Stimulated activated CD8-positive, alpha-beta memory T cell treated with anti-CD3 and anti-CD28 coated beads, Interleukin-15, amount 100 ng/mL, for 4 hours (primary cell): ENCODE measurements around the gene TUBGCP5.
A peak's percentile ranks its signal among the peaks of the same experiment; 100 is the strongest.
"Not testable (repeated sequence)": the region's sequence is repeated elsewhere in the genome, so short reads cannot be mapped to it uniquely, and the experiment has no call there.

ENCODE experiments used
- DNase-seq, 2 donors: peaks; one replicate each; pipeline ENCODE4 v3.0.0-alpha.2; 2020; ENCODE audit warnings: low read depth in 2 of 2

Gene TUBGCP5

DNA sequence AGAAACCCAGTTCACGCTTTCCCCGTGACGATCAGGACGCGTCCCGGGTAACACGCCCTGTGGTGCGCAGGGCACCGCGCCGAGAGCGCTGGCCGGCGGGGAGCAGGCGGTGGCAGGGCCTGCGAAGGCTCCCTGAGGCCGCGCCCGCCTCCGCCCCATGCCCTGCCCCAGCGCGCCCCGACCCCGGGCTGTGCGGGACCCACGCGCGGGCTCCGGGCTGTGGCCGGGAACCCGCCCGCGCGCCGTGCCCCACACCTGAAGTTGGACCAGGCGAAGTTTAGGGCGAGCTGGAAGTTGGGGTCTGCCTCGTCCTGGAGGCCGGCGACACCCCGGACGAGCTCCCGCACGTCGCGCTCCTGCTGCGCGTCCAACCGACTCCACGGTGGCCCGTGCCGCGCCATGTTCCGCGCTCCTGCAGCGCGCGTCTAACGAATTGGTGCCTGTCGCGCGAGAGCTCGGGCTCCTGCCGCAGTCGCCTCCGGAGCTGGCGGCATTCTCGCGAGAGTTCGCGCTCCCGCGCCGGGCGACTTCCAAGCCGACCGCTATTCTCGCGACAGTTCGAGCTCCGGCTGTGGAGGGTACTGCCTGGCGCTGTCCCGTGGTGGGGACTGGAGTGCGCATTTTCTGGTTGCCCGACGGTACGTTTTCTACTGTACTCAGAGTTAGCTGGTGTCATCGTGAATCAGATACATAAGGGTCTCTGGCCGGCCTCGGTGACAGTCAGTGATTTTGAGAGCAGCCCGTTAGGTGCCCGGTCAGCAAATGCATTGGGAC, at the start of gene TUBGCP5:
Gene TUBGCP5, minus strand, starts transcription at position 427 of the 774 bp plus-strand sequence. Its CDS starts 26 bp downstream, at position 401.
- DNase-seq = peak; percentile 91

DNA sequence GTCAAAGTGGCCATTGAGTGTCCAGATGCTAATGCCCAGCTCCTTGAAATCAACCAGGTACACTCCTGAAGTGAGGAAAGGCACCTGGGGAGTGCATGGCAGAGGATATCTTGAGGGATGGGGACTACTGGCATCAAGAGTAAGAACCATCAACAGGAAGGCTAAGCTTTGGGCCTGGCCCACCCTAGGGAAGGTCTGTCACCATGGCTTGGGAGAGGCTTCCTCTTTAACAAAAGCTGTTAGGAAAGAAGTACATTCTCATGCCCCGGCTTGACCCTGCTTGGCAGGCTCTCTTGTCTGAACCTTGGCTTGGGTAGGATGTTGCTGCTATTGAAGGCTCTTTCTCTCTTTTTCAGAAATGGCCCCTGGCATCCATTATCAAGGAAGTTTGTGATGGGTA, 43.7 kb upstream of the TUBGCP5 start:
- DNase-seq = no peak

DNA sequence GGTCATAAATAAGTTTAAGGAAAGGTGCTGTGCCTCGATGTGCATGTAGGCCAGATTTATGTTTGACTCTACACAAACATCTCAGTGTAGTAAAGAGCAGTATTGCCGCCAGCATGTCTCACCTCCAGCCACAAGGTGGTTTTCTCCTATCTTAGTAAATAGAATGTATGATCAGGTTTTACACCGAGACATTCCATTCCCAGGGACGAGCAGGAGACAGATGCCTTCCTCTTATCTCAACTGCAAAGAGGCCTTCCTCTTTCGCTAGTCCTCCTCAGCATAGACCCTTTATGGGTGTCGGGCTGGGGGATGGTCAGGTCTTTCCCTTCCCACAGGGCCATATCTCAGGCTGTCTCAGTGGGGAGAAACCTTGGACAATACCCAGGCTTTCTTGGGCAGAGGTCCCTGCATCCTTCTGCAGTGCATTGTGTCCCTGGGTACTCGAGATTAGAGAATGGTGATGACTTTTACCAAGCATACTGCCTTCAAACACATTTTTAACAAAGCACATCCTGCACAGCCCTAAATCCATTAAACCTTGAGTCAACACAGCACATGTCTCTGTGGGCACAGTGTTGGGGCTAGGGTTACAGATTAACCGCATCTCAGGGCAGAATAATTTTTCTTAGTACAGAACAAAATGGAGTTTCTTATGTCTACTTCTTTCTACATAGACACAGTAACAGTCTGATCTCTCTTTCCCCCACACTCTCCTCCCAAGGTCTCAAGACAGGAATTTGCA, 42.8 kb upstream of the TUBGCP5 start:
- not testable (repeated sequence) for DNase-seq

DNA sequence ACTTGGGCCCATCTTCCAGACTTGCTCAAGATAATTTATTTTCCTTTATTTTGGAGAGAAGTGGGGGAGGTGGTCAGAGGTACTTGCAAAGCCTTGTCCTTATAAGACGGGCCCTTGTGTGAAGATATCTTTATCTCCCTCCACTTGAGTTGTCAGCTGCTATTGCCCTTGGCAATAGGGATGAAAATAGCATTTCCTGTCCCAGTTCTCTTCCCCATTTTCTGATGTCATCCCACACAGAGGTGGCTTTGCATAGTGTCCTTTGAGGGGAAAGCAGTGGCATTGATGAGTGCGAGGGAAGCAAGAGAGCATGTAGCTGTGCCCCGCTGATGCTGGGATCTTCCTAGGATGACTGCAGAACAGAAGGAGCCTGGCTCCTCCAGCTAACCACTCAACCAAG, 41.9 kb upstream of the TUBGCP5 start:
- DNase-seq = no peak

DNA sequence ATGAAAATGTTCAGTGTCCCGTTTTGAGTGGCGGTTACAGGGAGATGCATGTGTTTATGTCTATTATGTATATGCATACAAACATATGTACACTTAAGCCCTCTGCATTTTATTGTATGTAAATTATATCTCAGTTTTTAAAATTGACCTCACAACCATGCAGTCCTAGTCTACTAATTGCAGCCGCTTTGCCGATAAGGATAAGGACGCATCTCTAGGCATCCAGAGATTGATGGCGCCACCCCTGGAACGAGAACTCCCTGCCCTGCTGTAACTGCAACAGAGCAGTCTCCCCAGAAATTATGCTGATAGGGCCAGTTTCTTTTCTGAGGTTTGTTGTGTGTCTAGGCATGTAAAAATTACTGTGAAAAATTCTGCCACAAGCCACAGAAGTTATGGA, 40.4 kb upstream of the TUBGCP5 start:
- DNase-seq = no peak

DNA sequence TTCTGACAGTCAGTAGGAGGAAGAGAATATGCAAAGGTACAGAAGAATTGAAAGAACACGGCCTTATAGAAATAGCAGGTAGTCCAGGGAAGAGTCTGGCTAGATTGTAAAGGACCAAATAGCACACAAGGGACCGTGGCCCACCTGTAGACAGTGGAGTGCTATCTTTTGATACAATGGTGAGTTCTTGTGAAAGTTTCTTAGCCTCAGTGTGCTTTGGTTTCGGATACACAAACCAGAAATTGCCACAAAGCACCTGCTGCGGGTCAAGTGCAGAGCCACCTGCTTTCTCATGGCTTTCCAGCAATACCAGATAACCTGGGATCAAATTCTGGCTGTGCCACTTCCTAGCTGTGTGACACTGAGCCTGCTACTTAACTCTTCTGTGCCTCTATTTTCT, 36.6 kb upstream of the TUBGCP5 start:
- DNase-seq = no peak

DNA sequence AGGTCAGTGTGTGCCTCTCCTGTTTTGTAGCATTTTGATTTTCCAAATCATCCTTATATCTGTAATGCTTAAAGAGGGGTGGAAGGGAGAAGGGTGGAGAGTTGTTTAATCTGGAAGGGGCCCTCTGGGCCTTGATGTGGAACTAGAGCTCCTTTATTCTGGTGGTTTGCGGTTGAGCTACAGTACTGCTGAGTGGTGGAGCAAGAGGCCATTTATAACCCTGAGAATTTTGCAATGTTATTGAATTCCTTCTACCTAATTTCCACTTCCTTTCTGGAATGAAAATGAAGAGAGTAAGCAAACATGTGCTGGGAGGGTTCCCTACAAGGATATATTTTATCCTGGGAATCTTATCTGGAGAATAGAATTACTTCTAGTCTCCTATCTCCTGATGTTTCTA, 35.3 kb upstream of the TUBGCP5 start:
- no peak for DNase-seq

DNA sequence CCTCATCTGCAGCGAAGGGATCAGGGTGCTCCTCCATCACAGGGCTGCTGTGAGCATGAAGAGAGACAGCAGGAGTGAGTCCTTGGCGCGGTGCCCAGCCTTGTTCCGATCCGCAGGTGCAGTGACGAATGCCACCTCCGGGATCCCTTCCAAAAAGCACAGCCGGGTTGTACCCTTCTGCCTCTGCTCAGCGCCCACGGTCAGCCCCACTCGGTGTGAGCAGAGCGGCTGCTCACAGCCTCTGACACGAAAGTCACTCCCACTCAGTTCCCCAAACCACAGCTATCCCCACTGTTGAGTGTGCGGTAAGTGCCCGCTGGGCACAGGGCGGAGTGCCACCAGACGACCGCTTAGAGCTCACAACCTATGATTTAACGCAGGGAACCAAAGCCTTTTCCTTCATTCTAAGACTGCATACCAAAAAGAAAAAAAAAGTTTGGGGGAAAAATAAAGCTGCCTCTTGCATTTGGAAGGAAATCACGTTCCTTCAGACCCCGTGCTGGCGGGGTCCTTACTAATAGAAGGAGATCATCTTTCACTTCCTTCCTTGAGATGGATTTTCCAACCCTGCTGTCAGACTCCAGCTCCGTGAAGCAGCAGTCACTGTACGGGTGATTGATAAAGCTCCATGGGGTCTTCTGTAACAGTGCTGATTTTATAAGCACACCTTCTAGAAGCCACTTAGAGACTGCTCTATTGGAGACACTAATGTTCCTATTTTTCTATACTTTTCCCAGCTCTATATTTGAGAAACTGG, 34.7 kb upstream of the TUBGCP5 start:
- no peak for DNase-seq

DNA sequence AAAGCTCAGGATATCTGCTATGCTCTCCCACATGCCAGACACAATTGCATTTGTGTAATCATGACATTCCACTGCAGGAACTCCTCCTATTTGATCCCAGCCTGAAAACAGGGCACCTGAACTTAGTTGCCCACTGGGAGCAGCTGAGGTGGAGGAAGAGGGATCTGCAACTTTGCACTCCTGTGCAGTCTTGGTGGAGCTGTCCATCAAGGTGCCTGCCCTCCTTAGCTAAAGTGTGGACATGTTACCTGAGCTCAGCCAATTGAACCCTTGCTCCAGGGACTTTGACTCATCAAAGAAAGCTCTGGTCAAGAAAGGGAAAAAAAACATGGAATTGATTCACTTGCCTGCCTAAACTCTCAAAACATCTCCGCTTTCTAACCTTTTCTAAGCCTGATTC, 33.3 kb upstream of the TUBGCP5 start:
- DNase-seq = no peak

DNA sequence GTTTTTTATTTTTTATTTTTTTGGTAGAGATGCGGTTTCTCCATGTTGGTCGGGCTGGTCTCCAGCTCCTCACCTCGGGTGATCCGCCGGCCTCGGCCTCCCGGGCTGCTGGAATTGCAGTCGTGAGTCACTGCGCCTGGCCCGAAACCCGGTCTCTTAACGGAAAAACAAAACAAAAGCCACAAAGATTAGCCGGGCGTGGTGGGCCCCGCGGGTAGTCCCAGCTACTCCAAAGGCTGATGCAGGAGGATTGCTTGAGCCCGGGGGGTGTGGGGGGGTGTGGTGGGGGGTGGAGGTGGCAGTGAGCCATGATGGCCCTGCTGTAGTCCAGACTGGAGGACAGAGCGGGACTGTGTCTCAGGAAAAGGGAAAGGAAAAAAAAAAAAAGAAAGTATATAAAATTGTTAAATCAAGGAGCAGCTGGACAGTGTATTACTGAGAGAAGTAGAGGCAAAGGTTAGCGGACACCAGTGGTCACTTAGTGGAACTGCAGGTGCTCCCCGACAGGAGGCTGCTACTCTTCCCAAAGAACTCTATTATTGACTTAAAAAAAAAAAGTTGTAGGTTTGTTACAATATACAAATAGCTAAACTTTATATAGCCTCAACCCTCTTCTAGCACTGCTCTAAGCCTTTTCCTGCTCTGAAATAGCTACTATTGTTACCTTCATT, 30.3 kb upstream of the TUBGCP5 start:
- DNase-seq = no peak

DNA sequence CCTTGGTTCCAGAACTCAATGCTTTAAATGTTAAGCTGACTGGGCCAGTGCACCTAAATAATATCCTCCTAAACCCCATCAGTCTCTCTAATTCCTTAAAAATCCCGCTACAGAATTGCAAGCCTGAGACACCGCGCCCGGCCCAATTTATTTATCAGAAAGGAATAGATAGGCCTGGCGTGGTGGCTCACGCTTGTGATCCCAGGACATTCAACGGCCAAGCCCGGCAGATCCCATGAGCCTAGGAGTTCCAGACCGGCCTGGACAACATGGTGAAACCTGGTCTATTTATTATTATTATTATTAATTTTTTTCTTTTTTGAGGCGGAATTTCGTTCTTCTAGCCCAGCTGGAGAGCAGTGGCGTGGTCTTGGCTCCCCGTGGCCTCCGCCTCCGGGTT, 28.0 kb upstream of the TUBGCP5 start:
- no peak for DNase-seq

DNA sequence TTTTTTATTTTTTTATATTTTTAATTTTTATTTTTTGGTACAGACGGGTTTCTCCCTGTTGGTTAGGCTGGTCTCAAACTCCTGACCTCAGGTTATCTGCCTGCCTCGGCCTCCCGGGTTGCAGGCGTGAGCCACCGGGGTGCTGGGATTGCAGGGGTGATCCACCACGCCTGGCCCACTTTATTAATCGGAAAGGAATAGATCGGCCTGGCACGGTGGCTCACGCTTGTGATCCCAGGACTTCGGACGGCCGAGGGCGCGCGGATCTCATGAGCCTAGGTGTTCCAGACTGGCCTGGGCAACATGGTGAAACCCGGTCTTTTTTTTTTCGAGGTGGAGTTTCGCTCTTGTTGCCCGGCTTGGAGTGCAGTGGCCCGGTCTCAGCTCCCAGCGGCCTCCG, 26.5 kb upstream of the TUBGCP5 start:
- DNase-seq = no peak

DNA sequence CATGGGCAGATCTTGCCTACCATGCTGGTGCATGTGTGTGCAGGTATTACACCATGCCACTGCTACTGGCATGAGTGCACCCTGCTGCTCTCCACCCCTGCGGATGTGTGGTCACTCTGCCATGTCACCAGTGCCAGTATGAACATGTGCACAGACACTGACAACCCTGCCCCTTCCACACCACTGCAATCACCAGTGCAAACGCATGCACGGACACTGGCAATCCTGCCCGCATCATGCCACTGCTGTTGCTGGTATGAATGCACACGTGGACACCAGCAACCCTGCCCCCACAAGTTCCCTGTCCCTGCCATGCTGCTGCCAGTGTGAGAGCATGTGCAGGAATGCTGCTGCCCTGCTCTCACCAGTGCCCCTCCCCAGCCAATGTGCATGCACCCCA, 24.8 kb upstream of the TUBGCP5 start:
- DNase-seq = no peak

DNA sequence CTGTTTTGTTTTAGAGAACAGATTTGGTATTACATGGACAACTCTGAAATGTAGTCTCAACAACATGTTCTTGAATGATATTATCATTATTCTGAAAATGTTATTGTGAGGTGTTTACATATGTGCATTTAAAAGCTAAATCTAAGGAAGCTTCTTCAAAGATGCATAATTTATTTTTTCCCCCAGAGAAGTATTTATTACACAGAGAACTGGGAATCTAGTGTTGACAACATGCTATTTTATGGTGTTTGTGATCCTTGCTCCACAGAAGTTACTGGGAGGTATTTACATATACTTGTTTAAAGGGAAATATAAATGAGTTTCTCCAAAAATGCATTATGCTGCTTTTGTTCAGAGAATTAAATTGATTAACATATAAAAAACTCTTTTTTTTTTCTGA, 18.3 kb upstream of the TUBGCP5 start:
- no peak for DNase-seq

DNA sequence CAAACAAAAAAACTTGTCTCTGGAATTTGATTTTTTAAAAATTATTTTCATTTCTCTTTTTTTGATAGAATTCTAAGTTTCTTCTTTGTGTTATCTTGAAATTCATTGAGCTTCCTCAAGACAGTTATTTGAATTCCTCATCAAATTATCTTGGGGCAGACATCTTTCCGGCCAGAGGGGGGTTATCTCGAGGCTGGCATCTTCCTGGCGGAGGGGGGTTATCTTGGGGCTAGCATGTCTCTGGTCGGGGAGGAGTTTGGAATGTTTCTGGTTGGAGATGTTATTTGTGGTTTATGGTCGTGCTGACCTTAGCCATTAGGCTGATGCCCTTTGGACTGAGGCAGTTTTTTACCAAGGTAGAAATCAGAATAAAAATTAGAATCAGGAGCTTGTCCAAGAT, 15.9 kb upstream of the TUBGCP5 start:
- DNase-seq = no peak

DNA sequence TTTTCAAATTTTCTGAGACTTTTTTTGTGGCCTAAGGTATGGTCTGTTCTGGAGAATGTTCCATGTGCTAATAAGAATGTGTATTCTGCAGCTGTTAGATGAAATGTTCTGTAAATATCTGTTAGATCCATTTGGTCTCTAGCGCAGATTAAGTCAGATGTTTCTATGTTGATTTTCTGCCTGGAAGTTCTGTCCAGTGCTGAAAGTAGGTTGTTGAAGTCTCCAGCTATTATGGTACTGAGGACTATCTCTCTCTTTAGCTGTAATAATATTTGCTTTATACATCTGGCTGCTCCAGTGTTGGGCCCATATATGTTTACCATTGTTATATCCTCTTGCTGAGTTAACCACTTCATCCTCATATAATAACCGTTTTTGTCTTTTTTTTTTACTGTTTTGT, 13.2 kb upstream of the TUBGCP5 start:
- no peak for DNase-seq

DNA sequence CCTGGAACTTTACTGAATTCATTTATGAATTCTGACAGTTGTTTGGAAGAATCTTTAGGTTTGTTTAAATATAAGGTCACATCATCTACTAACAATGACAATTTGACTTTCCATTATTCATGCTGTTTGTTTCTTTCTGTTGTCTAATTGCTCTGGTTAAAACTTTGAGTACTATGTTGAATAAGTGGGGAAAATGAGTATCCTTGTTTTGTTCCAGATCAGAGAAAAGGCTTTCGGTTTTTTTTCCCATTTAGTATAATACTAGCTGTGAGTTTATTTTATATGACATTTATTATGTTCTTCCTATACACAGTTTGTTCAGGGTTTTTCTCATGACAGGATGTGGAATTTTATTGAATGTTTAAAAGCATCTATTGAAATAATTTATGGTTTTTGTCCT, 11.3 kb upstream of the TUBGCP5 start:
- no peak for DNase-seq

DNA sequence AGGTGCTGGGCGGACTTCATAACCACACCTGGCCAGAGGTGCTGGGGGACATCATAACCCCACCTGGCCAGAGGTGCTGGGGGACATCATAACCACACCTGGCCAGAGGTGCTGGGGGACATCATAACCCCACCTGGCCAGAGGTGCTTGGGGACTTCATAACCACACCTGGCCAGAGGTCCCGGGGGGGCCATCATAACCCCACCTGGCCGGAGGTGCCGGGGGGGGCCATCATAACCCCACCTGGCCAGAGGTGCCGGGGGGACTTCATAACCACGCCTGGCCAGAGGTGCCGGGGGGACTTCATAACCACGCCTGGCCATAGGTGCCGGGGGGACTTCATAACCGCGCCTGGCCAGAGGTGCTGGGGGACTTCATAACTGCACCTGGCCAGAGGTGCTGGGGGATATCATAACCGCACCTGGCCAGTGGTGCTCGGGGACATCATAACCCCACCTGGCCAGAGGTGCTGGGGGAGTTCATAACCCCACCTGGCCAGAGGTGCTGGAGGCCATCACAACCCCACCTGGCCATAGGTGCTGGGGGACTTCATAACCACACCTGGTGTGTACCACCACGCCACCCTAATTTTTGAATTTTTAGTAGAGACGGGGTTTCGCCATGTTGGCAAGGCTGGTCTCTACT, 10.7 kb upstream of the TUBGCP5 start:
- no peak for DNase-seq

DNA sequence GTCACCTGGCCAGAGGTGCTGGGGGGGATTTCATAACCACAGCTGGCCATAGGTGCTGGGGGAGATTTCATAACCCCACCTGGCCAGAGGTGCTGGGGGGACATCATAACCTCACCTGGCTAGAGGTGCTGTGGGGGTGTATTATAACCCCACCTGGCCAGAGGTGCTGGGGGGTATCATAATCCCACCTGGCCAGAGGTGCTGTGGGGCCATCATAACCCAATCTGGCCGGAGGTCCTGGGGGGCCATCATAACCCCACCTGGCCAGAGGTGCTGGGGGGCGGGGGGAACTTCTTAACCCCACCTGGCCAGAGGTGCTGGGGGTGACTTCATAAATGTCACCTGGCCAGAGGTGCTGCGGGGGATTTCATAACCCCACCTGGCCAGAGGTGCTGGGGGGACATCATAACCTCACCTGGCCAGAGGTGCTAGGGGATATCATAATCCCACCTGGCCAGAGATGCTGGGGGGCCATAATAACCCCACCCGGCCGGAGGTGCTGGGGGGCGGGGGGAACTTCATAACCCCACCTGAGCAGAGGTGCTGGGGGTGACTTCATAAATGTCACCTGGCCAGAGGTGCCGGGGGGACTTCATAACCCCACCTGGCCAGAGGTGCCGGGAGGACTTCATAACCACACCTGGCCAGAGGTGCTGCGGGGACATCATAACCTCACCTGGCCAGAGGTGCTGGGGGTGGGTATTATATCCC, 9.4 kb upstream of the TUBGCP5 start:
- not testable (repeated sequence) for DNase-seq

DNA sequence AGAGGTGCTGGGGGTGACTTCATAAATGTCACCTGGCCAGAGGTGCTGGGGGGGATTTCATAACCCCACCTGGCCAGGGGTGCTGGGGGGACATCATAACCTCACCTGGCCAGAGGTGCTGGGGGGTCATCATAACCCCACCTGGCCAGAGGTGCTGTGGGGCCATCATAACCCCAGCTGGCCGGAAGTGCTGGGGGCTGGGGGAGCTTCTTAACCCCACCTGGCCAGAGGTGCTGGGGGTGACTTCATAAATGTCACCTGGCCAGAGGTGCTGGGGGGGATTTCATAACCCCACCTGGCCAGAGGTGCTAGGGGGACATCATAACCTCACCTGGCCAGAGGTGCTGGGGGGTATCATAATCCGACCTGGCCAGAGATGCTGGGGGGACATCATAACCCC, 4.6 kb upstream of the TUBGCP5 start:
- not testable (repeated sequence) for DNase-seq

DNA sequence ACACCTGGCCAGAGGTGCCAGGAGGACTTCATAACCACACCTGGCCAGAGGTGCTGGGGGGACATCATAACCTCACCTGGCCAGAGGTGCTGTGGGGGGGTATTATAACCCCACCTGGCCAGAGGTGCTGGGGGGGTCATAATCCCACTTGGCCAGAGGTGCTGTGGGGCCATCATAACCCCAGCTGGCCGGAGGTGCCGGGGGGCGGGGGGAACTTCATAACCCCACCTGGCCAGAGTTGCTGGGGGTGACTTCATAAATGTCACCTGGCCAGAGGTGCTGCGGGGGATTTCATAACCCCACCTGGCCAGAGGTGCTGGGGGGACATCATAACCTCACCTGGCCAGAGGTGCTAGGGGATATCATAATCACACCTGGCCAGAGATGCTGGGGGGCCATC, 4.2 kb upstream of the TUBGCP5 start:
- DNase-seq = not testable (repeated sequence)
